T-helper 1 cell treated with Interleukin-12 subunit alpha and Interleukin-12 subunit beta and Interleukin-4 antibody, amounts not matched to agents 30 μg/mL and 1 μg/mL, for 36 hours (primary cell): Measurements from ENCODE around the gene ADPRS.

Experiments used
- H3K27ac Mint-ChIP-seq: one replicate; pipeline ENCODE4 v1.8.0; 2021; ENCODE audit warnings: mild to moderate bottlenecking, mixed read lengths
- H3K27me3 Mint-ChIP-seq: one replicate; pipeline ENCODE4 v1.8.0; 2021; ENCODE audit warnings: low read depth, mixed read lengths
- H3K36me3 Mint-ChIP-seq: one replicate; pipeline ENCODE4 v1.8.0; 2021; ENCODE audit warnings: low read depth, mixed read lengths
- H3K4me1 Mint-ChIP-seq: one replicate; pipeline ENCODE4 v1.8.0; 2021; ENCODE audit warnings: low read depth, mixed read lengths
- H3K4me3 Mint-ChIP-seq: one replicate; pipeline ENCODE4 v1.8.0; 2021; ENCODE audit warnings: mild to moderate bottlenecking, moderate library complexity, mixed read lengths
- H3K9me3 Mint-ChIP-seq: one replicate; pipeline ENCODE4 v1.8.0; 2021; ENCODE audit warnings: mixed read lengths

ADPRS gene, protein sequence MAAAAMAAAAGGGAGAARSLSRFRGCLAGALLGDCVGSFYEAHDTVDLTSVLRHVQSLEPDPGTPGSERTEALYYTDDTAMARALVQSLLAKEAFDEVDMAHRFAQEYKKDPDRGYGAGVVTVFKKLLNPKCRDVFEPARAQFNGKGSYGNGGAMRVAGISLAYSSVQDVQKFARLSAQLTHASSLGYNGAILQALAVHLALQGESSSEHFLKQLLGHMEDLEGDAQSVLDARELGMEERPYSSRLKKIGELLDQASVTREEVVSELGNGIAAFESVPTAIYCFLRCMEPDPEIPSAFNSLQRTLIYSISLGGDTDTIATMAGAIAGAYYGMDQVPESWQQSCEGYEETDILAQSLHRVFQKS

DNA sequence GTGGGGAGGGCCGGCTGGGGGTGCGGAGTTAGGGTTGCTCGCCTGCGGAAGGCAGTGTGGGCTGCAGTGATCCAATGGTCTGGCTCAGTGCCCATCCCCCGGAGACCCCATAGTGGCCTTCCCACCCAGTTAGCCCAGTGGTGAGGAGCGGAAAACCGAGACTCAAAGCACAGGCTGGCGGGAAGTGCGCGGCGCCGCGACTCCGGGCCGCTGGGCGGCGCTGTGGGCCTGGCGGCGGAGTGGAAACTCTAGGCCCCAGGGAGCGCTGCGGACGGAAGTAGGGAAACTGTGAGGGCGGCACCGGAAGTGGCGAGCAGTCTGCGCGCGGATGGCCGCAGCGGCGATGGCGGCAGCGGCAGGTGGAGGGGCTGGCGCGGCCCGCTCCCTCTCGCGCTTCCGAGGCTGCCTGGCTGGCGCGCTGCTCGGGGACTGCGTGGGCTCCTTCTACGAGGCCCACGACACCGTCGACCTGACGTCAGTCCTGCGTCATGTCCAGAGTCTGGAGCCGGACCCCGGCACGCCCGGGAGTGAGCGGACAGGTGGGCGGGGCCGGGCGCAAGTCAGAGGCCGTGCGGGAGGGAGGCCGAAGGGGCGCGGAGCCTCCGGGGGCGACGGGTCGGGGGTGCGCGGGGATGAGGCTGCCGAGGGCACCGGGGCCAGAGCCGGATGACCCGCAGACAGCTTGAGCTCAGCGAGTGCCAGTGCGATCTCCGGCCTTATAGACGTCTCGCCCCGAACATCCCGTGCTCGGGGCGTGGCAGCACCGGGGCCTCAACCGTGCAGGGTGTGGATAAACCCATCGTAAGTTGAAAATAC is at the start of gene ADPRS:
ADPRS (plus strand) TSS at position 316 of the 816 bp plus-strand sequence; CDS start at position 329, 13 bp downstream.
- Mint-ChIP-seq H3K4me1 (peaks cover 15% of the 10 kb centered on the region), H3K27ac (peak within 1 kb of the TSS; percentile 91), H3K9me3 (no peaks in the 10 kb centered on the region), H3K36me3 (peaks cover 20% of the 10 kb centered on the region), H3K4me3 (peak within 1 kb of the TSS; percentile 94), H3K27me3 (peaks cover 9% of the 10 kb centered on the region)

DNA sequence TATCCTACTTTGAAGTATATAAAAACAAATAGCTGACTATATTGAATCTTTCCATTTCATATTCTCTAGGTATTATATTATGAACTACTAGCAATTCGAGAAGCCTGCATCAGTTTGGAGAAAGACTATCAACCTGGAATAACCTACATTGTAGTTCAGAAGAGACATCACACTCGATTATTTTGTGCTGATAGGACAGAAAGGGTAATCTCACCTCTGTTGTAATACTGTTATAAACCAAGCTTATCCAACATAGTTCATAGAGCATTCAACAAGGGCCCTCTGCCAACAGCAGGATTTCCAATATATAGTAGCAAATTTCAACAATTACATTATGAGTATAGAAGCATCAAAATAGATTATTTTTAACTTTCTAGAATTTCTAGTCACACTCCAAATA is 48.5 kb upstream of the ADPRS start:
- Mint-ChIP-seq H3K27me3 (no peaks in the 10 kb centered on the region), H3K27ac (no peak overlapping the region)

DNA sequence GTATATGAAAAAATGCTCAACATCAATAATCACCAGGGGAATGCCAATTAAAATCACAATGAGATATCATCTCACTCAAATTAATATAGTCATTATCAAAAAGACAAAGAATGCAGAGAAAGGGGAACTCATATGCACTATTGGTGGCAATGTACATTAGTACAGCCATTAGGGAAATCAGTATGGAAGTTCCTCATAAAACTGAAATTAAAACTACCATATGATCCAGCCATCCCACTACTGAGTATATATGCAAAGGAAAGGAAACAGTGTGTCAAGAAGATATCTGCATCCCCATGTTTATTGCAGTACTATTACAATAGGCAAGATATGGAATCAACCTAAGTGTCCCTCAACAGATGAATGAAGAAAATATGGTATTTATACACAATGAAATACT is 36.9 kb upstream of the ADPRS start:
- Mint-ChIP-seq H3K9me3 (peaks cover 6% of the 10 kb centered on the region), H3K36me3 (peaks cover 24% of the 10 kb centered on the region), H3K4me1 (no peaks in the 10 kb centered on the region), H3K4me3 (no peak overlapping the region), H3K27ac (no peak overlapping the region), H3K27me3 (no peaks in the 10 kb centered on the region)

More for the DNA sequence above, 48.5 kb upstream of the ADPRS start:
- peaks cover 19% of the 10 kb centered on the region for H3K36me3 Mint-ChIP-seq
- no peaks in the 10 kb centered on the region for H3K9me3 Mint-ChIP-seq
- no peaks in the 10 kb centered on the region for H3K4me1 Mint-ChIP-seq
- H3K4me3 Mint-ChIP-seq = no peak overlapping the region

DNA sequence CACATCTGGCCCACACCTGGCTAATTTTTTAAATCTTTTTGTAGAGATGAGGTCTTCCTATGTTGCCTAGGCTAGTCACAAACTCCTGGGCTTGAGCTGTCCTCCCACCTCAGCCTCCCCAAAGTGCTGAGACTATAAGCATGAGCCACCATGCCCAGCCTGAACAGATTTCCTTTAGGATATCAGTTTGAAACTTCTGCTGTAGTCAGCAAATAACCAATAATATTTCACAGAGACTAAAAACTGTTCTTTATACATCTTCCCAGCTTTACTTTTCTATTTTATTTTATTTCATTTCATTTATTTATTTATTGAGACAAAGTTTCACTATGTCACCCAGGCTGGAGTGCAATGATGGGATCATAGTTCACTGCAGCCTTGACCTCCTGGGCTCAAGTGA is 34.7 kb upstream of the ADPRS start:
- Mint-ChIP-seq H3K4me1 (no peaks in the 10 kb centered on the region), H3K27ac (no peak overlapping the region), H3K9me3 (no peaks in the 10 kb centered on the region), H3K4me3 (no peak overlapping the region), H3K27me3 (no peaks in the 10 kb centered on the region), H3K36me3 (peaks cover 14% of the 10 kb centered on the region)

DNA sequence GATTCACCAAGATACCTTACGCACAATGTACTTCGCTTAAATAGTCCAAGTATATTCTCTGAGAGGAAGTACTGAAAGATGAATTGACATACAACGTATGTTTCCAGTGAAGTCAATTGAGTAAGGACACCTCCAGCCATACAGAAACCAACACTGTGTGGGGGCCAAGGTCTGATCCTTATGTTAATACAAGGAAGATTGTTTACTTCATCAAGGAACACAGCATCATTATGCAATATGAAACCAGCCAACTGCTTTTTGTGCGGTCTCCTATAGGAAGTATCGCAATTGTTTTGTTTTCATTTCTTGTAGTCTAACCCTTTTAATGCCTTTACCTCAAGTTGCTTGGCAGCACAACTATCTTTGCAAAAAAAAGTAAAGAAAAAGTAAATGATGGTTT is 33.0 kb upstream of the ADPRS start:
- no peaks in the 10 kb centered on the region for H3K27me3 Mint-ChIP-seq
- H3K4me1 Mint-ChIP-seq = no peaks in the 10 kb centered on the region
- H3K9me3 Mint-ChIP-seq = no peaks in the 10 kb centered on the region
- no peak overlapping the region for H3K4me3 Mint-ChIP-seq
- H3K36me3 Mint-ChIP-seq = peaks cover 12% of the 10 kb centered on the region
- no peak overlapping the region for H3K27ac Mint-ChIP-seq

DNA sequence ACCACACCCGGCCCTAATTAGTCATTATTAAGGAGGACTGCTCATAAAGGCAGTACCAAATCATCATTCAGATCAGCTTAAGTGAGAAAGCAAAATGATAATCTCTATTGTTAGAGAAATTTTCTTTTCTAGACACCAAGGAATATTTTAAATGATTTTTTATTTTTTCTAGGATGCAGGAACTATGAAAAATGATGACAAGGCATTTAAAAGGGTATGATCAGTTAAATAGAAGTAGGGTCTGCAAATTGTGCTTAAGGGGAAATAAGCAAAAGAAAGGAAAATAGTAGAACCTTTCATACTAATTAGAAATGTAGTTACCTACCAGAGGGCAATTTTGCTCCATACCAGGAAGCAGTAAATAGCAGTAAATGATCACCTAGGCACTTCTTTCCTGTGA is 26.4 kb upstream of the ADPRS start:
- Mint-ChIP-seq H3K27me3 (no peaks in the 10 kb centered on the region), H3K4me1 (no peaks in the 10 kb centered on the region), H3K36me3 (no peaks in the 10 kb centered on the region), H3K27ac (no peak overlapping the region), H3K9me3 (no peaks in the 10 kb centered on the region), H3K4me3 (no peak overlapping the region)

DNA sequence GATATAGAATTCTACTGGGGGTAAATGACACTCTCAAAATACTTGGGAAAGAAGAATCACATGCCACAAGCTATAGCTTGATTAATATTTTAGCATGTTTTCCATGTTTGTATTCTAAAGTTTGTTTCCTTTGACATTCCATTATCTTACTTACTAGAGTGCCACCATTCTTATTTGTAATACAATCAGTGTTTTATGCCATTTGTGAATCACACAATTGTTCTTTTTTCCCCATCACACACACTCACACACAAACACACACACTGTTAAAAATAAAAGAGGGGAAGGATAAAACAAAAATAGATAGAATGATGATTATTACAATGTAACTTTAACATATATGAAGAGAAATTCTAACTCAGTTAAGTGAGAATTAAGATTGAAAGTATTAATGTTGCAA is 20.8 kb upstream of the ADPRS start:
- Mint-ChIP-seq H3K9me3 (no peaks in the 10 kb centered on the region), H3K4me1 (no peaks in the 10 kb centered on the region), H3K27ac (no peak overlapping the region), H3K36me3 (no peaks in the 10 kb centered on the region), H3K4me3 (no peak overlapping the region), H3K27me3 (no peaks in the 10 kb centered on the region)

DNA sequence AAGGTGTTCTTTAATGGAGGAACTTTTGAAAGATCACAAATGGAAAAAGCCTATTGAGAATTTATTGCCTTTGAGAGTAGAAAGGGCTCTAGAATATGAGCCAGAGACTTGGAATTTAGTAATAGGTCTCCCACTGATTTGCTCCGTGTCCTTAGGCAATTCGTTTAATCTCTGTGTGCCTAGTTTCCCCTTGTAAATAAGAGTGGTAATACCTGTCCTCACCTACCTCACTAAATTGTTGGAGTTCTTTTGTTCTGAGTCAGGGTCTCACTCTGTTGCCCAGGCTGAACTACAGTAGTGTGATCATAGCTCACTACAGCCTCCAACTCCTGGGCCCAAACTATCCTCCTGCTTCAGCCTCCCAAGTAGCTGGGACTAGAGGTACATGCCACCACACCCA is 19.8 kb upstream of the ADPRS start:
- H3K9me3 Mint-ChIP-seq = no peaks in the 10 kb centered on the region
- no peak overlapping the region for H3K4me3 Mint-ChIP-seq
- no peaks in the 10 kb centered on the region for H3K36me3 Mint-ChIP-seq
- H3K27ac Mint-ChIP-seq = no peak overlapping the region
- no peaks in the 10 kb centered on the region for H3K27me3 Mint-ChIP-seq
- H3K4me1 Mint-ChIP-seq = no peaks in the 10 kb centered on the region

DNA sequence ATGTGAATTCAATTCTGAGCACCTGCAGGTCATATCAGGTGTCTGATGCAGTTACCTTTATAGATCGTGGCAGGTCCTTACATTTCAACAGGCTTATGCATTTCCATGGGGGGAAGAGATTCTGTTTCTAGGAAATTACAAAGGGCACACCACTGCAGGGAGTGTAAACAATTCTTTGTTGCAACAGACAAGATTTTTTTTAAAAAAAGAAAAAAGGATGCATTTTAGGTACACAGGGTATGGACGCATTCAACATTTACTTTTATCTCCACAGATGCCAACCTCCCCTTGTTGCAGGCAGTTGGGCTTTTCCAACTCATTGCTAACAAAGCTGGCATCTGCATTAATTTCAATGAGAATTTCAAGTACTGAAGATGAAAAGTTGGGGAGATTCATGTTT is 18.3 kb upstream of the ADPRS start:
- Mint-ChIP-seq H3K36me3 (no peaks in the 10 kb centered on the region), H3K27me3 (no peaks in the 10 kb centered on the region), H3K4me1 (peaks cover 1% of the 10 kb centered on the region), H3K4me3 (no peak overlapping the region), H3K9me3 (no peaks in the 10 kb centered on the region), H3K27ac (no peak overlapping the region)

DNA sequence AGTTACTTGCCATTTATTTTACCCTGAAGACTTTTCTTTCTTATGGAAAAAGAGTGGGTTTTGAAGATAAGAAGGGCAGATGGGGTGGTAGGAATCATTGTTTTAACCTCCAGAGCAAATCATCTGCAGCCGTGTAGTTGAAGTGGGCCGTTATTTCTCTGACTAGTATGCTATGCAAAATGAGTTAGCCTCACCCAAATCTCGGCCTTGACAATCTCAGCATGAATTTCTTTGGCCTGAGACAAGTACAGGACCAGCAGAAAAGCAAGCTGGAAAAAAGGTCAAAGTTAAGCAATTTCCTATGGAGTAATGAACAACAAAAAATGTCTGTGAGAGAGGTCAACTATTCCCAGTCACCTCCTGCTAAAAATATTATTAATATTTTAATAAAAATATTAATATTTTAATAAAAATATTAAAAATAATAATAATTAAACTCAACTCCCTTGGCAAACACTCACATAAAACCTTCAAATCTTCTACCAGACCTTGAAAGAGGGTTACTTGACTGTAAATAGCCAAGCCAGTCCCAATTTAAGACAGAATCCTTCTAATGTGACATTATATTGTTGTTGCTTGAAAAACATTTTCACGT is 11.6 kb upstream of the ADPRS start:
- Mint-ChIP-seq H3K36me3 (no peaks in the 10 kb centered on the region), H3K9me3 (no peaks in the 10 kb centered on the region), H3K4me1 (peaks cover 1% of the 10 kb centered on the region), H3K27me3 (peaks cover 13% of the 10 kb centered on the region), H3K27ac (no peak overlapping the region), H3K4me3 (no peak overlapping the region)

DNA sequence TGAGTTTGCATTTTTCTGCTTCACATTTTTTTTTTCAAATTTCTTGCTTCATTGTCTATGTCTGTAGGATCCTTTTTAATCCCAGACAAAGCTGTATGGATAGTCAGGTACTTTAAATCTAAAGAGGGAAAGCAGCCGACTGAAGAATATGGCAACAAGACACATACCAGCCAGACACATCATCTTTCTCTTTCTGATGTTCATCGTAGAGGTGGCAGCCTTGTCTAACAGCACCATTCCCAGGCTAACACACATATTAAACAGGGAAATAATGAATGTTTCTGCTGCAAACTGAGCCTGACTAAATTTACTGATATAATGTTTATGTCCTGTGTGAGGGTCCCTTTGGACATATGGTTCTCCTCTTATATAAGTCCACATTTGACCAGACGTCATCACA is 8.5 kb upstream of the ADPRS start:
- H3K27me3 Mint-ChIP-seq = peaks cover 32% of the 10 kb centered on the region
- no peak overlapping the region for H3K4me3 Mint-ChIP-seq
- H3K4me1 Mint-ChIP-seq = no peaks in the 10 kb centered on the region
- no peaks in the 10 kb centered on the region for H3K36me3 Mint-ChIP-seq
- no peaks in the 10 kb centered on the region for H3K9me3 Mint-ChIP-seq
- H3K27ac Mint-ChIP-seq = no peak overlapping the region

DNA sequence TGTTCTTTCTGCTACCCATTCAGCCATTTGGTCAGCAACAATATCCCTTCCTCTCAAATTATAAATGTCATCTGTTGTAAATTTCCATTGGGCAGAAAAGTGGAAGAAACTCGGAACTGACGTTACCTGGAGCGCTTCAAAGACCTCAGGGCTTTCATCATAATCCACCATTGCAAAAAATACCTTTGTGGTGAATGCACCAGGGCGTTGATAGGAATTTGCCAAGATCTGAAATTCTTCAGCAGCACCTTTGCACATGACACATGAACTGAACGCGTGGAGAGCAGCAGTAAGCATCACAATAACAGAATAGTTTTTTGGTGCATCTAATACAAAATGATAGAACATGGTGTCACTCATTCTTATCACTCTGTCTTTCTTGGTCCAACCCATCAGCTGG is 7.9 kb upstream of the ADPRS start:
- Mint-ChIP-seq H3K9me3 (no peaks in the 10 kb centered on the region), H3K36me3 (no peaks in the 10 kb centered on the region), H3K4me3 (no peak overlapping the region), H3K4me1 (no peaks in the 10 kb centered on the region), H3K27ac (no peak overlapping the region), H3K27me3 (peaks cover 32% of the 10 kb centered on the region)

DNA sequence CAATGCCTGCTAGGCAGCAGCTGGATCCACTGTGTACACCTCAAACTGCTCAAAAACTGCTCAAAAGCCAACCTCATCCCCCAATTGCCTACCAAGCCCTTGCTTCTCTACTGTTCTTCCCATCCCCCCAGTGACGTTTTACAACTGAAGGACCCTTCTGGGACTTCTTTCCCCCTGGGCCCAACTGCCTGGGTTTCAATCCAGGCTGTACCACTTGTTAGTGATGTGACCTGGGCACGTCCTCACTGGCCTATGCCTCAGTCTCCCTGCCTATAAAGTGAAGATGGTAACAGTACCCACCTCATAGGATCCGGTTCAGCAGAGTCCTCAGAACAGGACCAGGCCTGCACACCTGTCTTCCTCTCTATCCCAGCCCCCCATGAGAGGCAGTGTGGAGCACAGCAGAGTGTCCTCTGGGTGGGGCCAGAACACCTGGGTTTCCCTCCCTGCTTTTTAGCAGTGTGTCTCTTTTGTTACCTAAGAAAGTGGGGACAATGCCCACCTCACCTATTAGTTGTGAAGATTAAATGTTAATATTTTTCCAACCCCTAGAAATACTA is 6.7 kb upstream of the ADPRS start:
- Mint-ChIP-seq H3K27ac (no peak overlapping the region), H3K4me3 (no peak overlapping the region), H3K27me3 (peaks cover 32% of the 10 kb centered on the region), H3K36me3 (no peaks in the 10 kb centered on the region), H3K9me3 (no peaks in the 10 kb centered on the region), H3K4me1 (no peaks in the 10 kb centered on the region)

DNA sequence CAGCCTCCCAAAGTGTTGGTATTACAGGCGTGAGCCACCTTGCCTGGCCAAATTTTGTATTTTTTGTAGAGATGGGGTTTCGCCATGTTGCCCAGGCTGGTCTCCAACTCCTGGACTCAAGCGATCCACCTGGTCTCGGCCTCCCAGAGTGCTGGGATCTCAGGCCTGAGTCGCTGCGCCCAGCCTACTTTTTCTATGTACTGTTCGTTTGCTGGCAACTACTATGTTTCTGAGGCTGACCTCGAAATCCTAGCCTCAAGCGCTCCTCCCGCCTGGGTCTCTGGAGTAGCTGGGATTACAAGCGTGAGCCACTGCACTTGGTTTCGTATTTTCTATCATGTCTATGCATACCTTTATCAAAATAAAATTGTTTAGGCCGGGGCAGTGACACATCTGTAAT is 5.5 kb upstream of the ADPRS start:
- peaks cover 1% of the 10 kb centered on the region for H3K4me1 Mint-ChIP-seq
- peaks cover 32% of the 10 kb centered on the region for H3K27me3 Mint-ChIP-seq
- no peaks in the 10 kb centered on the region for H3K9me3 Mint-ChIP-seq
- H3K36me3 Mint-ChIP-seq = no peaks in the 10 kb centered on the region
- no peak overlapping the region for H3K4me3 Mint-ChIP-seq
- H3K27ac Mint-ChIP-seq = no peak overlapping the region
